Brain pericyte (primary cell): ENCODE data around the gene NFATC1.
A peak's percentile ranks its signal among the peaks of the same experiment; 100 is the strongest.
"Not testable (repeated sequence)": the region's sequence is repeated elsewhere in the genome, so short reads cannot be mapped to it uniquely, and the experiment has no call there.

Source experiments
- DNase-seq: peaks from one replicate; pipeline ENCODE4 v3.0.0-alpha.2; 2012; ENCODE audit warnings: low read depth, low spot score

NFATC1 gene

GRCh38 chr18:79375441-79376154, 20.1 kb upstream of the NFATC1 start:
- DNase-seq: no peak

- not testable (repeated sequence) for DNase-seq
These were observed 19.1 kb upstream of the NFATC1 start for GRCh38 chr18:79376661-79377060.

DNA sequence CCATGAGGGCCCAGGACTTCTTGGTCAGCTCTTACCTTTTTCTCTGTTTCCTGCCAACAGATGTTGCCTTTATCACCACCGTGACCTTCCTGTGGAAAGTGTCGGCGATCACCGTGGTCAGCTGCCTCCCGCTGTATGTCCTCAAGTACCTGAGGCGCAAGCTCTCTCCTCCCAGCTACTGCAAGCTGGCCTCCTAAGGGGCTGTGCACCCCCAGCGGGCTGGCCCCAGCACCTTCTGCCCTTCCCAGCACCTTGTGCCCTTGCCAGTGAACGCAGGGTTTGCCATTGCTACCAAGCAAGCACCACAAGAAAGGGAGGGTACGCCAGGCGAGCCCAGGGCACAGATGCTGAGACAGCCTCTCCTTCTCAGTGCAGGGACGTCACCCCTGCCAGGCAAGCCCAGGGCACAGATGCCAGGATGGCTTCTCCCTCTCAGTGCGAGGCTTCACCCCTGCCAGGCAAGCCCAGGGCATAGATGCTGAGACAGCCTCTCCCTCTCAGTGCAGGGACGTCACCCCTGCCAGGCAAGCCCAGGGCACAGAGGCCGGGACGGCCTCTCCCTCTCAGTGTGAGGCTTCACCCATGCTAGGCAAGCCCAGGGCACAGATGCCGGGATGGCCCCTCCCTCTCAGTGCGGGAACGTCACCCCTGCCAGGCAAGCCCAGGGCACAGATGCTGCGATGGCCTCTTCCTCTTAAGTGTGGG, 18.4 kb upstream of the NFATC1 start:
- no peak for DNase-seq

GRCh38 chr18:79378536-79379250, 17.0 kb upstream of the NFATC1 start:
- DNase-seq: peak; percentile 32

GRCh38 chr18:79379251-79379905, 16.4 kb upstream of the NFATC1 start:
- DNase-seq: no peak

DNA sequence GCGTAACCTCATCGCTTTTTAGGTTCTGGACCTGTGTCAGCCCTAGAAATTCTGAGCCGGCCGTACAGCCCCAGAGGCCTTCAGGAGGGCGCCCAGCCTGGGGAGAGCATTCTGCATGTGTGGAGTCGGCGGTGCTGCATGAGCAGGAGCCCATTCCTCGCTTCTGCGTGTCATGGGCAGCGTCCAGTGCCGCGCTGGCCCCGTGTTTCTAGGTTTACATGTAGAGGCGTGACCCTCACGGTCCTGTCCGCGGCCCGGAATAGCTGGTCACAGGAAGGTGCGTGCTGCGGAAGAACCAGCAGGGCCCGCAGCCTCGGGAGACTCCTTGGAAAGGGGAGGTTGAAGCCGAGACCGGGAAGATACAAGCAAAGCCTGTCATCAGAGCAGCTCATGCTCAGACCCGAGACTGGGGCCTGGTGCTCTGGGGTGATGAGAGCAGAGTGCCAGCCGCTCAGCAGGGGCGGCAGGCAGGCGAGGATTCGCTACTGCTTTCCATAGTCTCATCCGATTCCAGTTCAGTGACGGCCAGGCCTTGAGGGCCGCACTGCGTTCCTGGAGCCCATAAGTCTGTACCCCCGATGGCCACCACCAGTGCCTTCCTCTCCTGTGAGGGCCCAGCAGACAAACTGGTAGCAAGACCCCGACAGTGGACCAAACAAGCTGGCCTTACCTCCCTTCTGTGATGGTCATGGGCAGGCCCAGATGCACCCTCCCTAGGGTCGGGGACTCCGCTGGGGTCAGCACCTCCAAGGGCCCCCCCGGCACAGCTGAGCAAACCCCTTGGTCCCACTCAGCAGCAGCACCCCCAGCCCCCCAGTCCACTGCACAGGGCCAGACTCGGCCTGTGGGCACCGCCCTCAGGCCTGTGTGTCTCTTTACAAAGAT, 15.6 kb upstream of the NFATC1 start:
- DNase-seq: no peak

DNA sequence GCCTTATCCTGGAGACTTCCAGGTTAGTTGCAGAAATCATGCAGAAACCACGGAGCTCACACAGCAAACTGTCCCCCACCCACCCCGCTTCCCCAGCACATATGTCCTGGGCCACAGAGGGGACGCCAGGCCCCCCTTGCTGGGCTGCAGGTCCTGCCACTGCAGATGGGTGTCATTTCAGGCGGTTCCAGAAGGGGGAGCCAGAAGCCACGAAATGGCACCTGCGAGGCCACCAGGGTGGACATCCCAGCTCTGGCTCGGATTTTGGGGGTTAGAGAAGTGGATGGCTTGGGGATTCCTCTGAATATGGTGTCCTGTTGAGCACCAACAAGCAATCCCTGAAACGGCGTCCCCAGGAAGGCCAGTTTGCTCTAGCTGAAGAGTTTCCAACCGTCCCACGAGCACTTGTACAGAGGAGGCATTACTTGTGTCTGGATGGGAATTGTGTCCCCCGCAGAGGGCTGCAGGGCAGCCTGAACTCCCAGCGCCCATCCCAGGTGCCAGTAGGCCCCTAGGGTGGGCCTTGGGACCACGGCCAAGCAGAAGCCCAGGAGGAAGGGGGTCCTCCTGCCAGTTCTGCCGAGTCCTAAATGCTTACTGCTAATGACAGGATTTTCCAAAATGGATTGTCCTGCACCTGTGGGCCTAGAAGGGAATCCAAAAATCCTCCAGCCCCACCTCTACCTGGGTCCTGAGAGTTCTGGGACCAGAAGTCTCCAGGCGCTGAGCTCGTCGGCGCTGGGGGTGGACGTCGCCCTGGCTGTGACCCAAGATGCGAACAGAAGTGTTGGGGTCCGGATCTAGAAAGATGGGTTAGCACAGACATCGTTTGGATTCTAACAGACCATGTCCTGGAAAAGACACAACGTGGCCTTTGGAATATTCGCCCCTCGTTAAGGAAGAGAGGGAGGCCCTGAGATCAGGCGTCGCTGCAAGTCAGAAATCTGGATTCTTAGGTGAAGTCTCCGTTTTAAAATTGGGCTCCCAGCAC, 14.6 kb upstream of the NFATC1 start:
- DNase-seq: no peak

- DNase-seq: no peak
These were observed 13.9 kb upstream of the NFATC1 start for GRCh38 chr18:79381811-79382311.

DNA sequence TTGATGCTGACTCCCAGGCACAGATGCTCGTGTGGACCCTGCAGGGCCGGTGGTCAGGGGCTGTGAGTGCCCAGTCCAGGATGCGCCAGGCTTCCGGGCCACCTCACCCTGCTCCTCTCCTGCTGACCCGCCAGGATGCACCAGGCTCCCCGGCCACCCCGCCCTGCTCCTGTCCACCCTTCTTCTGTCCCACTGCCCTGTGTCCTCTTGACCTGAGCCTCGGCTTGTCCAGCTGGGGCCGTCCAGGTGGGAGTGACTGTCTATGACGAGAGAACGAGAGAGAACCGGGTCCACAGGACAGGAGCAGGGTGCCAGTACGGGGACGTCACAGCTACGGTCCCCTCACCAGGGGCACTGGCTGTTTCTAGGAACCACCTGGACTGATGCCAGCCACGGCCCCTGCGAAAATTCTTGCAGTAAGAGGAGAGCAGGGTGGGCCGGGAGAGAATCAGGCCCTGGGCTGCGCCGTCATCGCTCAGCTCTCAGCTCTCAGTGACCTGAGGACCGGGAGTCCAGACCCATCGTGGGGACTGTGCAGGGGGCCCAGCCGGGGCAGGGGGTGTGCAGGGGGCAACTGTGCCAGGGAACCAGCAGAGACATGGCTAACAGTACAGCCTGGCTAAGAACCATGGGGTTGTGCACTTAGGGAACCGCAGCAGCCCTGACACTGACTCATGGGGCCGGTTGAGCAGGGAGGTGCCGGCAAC, 12.9 kb upstream of the NFATC1 start:
- no peak for DNase-seq

- no peak for DNase-seq
These were observed 12.2 kb upstream of the NFATC1 start for GRCh38 chr18:79383388-79384056.

GRCh38 chr18:79384151-79384807, 11.5 kb upstream of the NFATC1 start:
- DNase-seq: no peak

DNA sequence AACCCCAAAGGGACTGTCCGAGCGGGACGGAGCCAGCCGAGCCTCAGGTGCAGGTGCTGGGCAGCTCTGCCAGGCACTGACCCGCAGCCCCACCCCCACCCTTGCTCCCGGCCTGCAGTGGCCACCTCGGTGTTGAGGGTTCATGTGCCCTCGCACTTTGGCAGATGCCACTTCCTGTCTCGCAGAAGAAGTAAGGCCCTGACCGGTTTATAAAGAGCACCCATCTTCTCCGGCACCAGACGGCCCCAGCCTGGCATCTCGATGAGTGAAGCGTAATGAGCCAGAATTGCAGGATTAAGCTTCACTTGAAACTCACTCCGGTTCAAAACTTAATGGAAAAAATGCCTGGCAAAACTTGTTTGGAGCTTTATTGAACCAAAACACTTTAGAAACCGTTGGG, 10.9 kb upstream of the NFATC1 start:
- DNase-seq: no peak

- no peak for DNase-seq
These were observed 10.4 kb upstream of the NFATC1 start for GRCh38 chr18:79385326-79385707.

- no peak for DNase-seq
These were observed 9.9 kb upstream of the NFATC1 start for GRCh38 chr18:79385708-79386341.

DNA sequence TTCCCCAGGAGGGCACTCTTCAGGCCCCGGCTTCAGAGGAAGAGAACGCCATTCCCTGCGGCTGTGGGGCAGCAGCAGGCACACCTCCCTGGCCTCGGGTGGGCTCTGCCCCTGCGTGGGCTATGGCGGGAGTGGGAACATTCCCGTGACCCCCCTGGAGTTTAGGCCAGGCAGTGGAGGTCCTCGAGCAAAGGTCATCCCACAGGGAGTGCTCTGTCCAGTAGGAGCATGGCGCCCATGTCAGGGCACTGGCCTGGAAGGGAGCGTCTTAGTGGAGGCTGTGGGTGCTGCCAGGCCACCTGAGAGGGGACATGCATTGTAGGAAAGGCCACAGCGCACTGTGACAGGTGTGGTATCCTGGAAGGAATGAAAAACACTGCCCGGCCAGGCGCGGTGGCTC, 9.2 kb upstream of the NFATC1 start:
- no peak for DNase-seq

DNA sequence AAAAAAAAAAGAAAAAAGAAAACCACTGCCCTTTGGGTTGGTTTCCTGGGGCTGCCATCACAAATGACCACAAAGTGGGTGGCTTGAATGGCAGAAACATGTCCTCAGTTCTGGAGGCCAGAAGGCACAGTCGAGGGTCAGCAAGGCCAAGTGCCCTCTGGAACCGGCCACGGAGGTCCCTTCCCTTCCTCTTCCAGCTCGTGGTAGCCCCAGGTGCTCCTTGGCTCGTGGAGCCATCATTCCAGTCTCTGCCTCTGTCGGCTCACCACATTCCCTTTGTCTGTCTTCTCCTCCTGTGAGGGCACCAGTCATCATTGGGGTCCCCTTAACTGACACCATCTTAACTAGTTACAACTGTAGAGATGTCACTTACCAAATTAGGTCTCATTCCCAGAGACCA, 8.5 kb upstream of the NFATC1 start:
- no peak for DNase-seq

DNA sequence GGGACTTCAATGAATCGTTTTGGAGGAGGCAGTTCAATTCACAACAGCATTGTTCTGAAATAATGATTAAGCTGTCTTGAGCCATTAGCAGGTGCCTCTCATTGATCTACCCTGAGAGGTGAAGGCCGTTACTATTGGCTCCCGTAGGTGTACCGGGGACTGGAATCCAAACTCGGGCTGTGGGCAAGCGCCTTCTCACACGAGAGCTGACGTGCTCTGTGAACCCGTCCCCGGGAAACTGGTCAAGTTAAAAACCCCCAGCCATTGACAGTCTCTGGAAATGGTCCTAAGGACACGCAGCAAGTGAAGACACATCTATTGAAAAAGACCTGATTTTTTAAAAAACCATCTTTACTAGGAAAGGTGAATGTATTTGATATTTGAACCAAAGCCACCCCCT, 8.1 kb upstream of the NFATC1 start:
- DNase-seq: no peak

DNA sequence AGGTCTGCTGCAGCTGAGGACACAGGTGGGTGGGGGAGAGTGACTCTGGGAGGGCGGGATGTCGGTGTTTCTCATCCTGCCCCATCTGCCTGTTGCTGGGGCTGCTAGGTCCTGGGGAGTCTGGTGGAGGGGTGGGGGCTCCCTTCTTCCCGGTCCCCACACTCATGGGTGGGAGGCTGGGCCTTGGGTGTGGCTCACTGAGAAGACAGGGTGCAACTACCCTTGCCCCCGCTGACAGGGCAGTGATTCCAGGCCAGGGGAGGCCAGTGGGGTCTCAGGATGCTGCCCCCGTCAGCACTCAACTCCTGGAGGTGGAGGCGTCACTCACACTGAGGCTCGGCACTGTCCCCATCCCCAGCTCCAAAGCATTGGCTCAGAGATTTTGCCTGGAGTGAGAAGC, 7.7 kb upstream of the NFATC1 start:
- DNase-seq: no peak
